ENCODE results near the gene FBXO5.
A peak's percentile ranks its signal among the peaks of the same experiment; 100 is the strongest.

Gene FBXO5

DNA sequence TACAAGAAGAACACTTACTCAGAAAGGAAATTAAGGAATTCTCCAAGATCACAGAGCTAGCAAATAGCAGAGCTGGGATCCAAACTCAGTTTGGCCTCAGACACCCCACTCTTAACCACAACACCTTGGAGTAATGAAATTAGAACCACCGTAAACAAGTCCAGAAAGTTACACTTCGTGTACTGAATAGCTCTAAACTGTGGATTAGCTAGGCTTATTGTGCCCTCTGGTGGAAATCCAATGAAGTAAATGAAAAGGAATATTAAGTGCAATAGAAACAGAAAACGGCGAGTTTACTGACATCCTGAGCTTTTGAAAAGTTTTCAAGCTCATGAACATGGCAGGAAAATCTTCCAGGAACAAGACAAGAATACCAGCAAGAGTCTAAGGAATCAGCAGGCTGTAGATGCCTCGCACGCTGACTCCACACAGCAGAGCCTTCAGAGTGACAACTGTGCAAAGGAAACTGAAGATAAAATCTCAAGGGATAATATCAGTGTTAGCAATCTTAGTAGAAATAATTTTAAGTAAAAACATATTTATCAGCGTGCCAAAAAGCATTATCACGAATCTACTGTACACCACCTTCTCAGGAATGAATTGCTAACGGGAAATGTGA lies 34.6 kb downstream of the FBXO5 start:
- peak; percentile 71 for TF ChIP-seq RAD21 (IDR thresholded peaks at IDR 0.05; ENCODE audit: low read depth)
- TF ChIP-seq, protein P1, sequence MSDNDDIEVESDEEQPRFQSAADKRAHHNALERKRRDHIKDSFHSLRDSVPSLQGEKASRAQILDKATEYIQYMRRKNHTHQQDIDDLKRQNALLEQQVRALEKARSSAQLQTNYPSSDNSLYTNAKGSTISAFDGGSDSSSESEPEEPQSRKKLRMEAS (IDR thresholded peaks at IDR 0.05) = no peak
- TF ChIP-seq CREB1 (IDR thresholded peaks at IDR 0.05; ENCODE audit: low read depth) = no peak
- TF ChIP-seq ZBTB7A (IDR thresholded peaks at IDR 0.05; ENCODE audit: low read depth) = no peak
- no peak for TF ChIP-seq NFIC (IDR thresholded peaks at IDR 0.05)
- no peak for TF ChIP-seq EGR1 (IDR thresholded peaks at IDR 0.05)

DNA sequence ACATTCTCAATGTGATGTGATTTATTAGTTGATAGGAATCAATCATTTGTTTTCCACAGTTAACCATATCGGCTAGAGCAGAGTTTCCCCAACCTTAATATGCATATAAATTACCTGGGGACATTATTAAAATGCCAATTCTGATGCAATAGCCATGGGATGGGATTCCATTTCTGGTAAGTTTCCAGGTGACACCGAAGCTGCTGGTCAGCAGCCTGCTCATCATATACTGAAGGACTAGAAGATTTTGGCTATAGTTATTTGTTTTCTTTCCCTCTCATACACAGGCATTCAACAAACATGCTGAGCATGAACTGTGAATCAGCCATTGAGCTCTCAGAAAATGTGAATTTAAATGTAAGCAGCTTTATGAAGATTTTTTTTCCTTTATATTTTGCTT lies 35.8 kb downstream of the FBXO5 start:
- TF ChIP-seq CREB1 (IDR thresholded peaks at IDR 0.05; ENCODE audit: low read depth) (no peak), TAF1 (IDR thresholded peaks at IDR 0.05; ENCODE audit: low read depth) (no peak), EGR1 (IDR thresholded peaks at IDR 0.05) (no peak), TCF12 (IDR thresholded peaks at IDR 0.05; ENCODE audit: low read depth) (no peak), EP300 (IDR thresholded peaks at IDR 0.05; ENCODE audit: borderline replicate concordance) (no peak), FOXM1 (IDR thresholded peaks at IDR 0.05; ENCODE audit: borderline replicate concordance, low read depth) (no peak), TEAD4 (IDR thresholded peaks at IDR 0.05) (no peak), CEBPB (IDR thresholded peaks at IDR 0.05) (no peak), YY1 (IDR thresholded peaks at IDR 0.05; ENCODE audit: low read depth) (no peak), NFIC (IDR thresholded peaks at IDR 0.05) (no peak)
- TF ChIP-seq, protein P2, sequence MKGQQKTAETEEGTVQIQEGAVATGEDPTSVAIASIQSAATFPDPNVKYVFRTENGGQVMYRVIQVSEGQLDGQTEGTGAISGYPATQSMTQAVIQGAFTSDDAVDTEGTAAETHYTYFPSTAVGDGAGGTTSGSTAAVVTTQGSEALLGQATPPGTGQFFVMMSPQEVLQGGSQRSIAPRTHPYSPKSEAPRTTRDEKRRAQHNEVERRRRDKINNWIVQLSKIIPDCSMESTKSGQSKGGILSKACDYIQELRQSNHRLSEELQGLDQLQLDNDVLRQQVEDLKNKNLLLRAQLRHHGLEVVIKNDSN (IDR thresholded peaks at IDR 0.05) = no peak
- TF ChIP-seq, protein P1 (IDR thresholded peaks at IDR 0.05) = no peak
- TF ChIP-seq, protein P3, sequence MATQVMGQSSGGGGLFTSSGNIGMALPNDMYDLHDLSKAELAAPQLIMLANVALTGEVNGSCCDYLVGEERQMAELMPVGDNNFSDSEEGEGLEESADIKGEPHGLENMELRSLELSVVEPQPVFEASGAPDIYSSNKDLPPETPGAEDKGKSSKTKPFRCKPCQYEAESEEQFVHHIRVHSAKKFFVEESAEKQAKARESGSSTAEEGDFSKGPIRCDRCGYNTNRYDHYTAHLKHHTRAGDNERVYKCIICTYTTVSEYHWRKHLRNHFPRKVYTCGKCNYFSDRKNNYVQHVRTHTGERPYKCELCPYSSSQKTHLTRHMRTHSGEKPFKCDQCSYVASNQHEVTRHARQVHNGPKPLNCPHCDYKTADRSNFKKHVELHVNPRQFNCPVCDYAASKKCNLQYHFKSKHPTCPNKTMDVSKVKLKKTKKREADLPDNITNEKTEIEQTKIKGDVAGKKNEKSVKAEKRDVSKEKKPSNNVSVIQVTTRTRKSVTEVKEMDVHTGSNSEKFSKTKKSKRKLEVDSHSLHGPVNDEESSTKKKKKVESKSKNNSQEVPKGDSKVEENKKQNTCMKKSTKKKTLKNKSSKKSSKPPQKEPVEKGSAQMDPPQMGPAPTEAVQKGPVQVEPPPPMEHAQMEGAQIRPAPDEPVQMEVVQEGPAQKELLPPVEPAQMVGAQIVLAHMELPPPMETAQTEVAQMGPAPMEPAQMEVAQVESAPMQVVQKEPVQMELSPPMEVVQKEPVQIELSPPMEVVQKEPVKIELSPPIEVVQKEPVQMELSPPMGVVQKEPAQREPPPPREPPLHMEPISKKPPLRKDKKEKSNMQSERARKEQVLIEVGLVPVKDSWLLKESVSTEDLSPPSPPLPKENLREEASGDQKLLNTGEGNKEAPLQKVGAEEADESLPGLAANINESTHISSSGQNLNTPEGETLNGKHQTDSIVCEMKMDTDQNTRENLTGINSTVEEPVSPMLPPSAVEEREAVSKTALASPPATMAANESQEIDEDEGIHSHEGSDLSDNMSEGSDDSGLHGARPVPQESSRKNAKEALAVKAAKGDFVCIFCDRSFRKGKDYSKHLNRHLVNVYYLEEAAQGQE (IDR thresholded peaks at IDR 0.05; ENCODE audit: low read depth) = no peak

DNA sequence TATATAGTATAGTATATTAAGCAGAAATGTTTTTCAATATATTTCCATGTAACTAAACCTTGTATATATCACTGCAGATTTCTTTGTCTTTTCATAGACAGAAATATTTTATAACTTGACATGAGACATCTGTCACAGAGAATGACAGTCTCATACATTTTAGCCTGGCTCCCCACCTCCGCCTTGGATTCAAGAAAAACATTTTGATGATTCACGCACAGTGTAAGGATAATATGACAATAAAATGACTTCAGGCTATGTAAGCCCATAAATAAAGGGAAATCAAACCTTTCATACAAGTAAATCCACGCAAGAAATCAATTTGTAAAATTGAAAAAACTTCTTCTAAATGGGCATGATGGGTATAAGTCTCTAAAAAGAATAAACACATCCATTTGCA lies 36.4 kb downstream of the FBXO5 start:
- TF ChIP-seq ZBTB7A (IDR thresholded peaks at IDR 0.05; ENCODE audit: low read depth) (no peak), YY1 (IDR thresholded peaks at IDR 0.05; ENCODE audit: low read depth) (no peak), TAF1 (IDR thresholded peaks at IDR 0.05; ENCODE audit: low read depth) (no peak)
- TF ChIP-seq, protein P1 (IDR thresholded peaks at IDR 0.05) = no peak

DNA sequence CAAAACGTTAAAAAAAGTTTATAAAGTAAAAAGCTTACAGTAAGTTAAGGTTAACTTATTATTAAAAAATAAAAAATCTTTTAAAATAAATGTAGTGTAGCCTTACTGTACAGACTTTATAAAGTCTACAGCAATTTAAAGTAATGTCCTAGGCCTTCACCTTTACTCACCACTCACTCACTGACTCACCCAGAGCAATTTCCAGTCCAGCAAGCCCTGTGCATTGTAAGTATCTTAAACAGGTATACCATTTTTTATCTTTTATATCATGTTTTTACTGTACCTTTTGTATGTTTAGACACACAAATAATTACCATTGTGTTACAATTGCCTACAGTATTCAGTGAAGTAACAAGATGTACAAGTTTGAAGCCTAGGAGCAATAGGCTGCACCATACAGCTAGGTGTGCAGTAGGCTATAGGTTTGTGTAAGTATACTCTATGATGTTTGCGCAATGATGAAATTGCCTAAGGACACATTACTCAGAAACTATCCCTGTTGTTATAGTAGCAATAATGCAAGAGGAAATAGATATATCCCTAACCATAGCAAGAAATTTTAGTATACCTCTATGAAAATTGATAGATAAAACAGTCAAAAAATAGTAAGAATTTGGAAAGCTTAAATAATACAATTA lies 39.5 kb downstream of the FBXO5 start:
- no peak for TF ChIP-seq RAD21 (IDR thresholded peaks at IDR 0.05; ENCODE audit: low read depth)
- TF ChIP-seq, protein P3 (IDR thresholded peaks at IDR 0.05; ENCODE audit: low read depth) = no peak
- no peak for TF ChIP-seq TEAD4 (IDR thresholded peaks at IDR 0.05)
- no peak for TF ChIP-seq YY1 (IDR thresholded peaks at IDR 0.05; ENCODE audit: low read depth)
- TF ChIP-seq TAF1 (IDR thresholded peaks at IDR 0.05; ENCODE audit: low read depth) = no peak
- TF ChIP-seq ZBTB7A (IDR thresholded peaks at IDR 0.05; ENCODE audit: low read depth) = no peak
- TF ChIP-seq CEBPB (IDR thresholded peaks at IDR 0.05) = no peak
- TF ChIP-seq TCF12 (IDR thresholded peaks at IDR 0.05; ENCODE audit: low read depth) = no peak
- TF ChIP-seq, protein P2 (IDR thresholded peaks at IDR 0.05) = no peak
- TF ChIP-seq EP300 (IDR thresholded peaks at IDR 0.05; ENCODE audit: borderline replicate concordance) = no peak
- TF ChIP-seq, protein P1 (IDR thresholded peaks at IDR 0.05) = no peak
- TF ChIP-seq EGR1 (IDR thresholded peaks at IDR 0.05) = no peak
- no peak for TF ChIP-seq CREB1 (IDR thresholded peaks at IDR 0.05; ENCODE audit: low read depth)
- TF ChIP-seq NFIC (IDR thresholded peaks at IDR 0.05) = no peak
- TF ChIP-seq FOXM1 (IDR thresholded peaks at IDR 0.05; ENCODE audit: borderline replicate concordance, low read depth) = no peak

DNA sequence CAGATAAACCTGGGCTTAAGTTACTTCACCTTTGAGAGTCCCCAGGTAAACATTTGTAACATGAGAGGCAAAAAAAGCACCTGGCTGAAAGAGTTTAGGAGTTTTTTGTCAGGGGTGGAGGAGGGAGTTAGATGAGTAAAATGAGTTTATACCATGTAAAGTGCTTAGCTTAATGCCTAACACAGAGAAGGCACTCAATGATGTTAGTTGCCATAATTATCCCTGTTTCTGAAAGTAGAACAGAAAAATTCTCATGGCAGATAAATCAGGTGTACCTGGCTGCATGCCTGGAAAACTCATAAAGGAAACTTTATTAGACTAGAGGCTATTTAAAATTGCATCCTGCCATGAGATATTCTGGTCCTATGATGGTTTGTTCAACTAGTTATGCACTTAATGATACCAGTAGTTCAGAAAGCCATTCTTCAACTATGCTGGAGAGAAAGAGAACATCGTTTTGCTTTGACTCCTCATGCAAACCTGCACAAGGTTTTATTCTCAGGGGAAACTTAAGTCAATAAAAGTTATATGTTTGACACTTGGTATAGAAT lies 40.4 kb downstream of the FBXO5 start:
- TF ChIP-seq CREB1 (IDR thresholded peaks at IDR 0.05; ENCODE audit: low read depth) = no peak
- TF ChIP-seq, protein P3 (IDR thresholded peaks at IDR 0.05; ENCODE audit: low read depth) = no peak
- TF ChIP-seq, protein P2 (IDR thresholded peaks at IDR 0.05) = no peak
- no peak for TF ChIP-seq NFIC (IDR thresholded peaks at IDR 0.05)
- TF ChIP-seq TAF1 (IDR thresholded peaks at IDR 0.05; ENCODE audit: low read depth) = no peak
- no peak for TF ChIP-seq RAD21 (IDR thresholded peaks at IDR 0.05; ENCODE audit: low read depth)
- no peak for TF ChIP-seq FOXM1 (IDR thresholded peaks at IDR 0.05; ENCODE audit: borderline replicate concordance, low read depth)
- TF ChIP-seq TCF12 (IDR thresholded peaks at IDR 0.05; ENCODE audit: low read depth) = no peak
- no peak for TF ChIP-seq YY1 (IDR thresholded peaks at IDR 0.05; ENCODE audit: low read depth)
- TF ChIP-seq EGR1 (IDR thresholded peaks at IDR 0.05) = no peak
- TF ChIP-seq ZBTB7A (IDR thresholded peaks at IDR 0.05; ENCODE audit: low read depth) = no peak
- no peak for TF ChIP-seq CEBPB (IDR thresholded peaks at IDR 0.05)

Data from Ishikawa (cell line).